K562 (cell line): Measurements from ENCODE around the gene CTDNEP1. TPM values are rescaled to one million over a fixed set of nuclear protein-coding genes. Genes with fewer than 3 reads are reported as not detected.
A peak's percentile ranks its signal among the peaks of the same experiment; 100 is the strongest.

Experiments used
- BCLAF1 ChIP-seq, 2 experiments: fragments of 450-650 bp in 1 of 2; IDR thresholded peaks; 2 replicates each; pipeline ENCODE4 v1.6.1; 2011 to 2017; ENCODE audit warnings: low read depth in 2 of 2, antibody characterized with exemption in 1 of 2, borderline replicate concordance in 1 of 2, low read length in 1 of 2, mild to moderate bottlenecking in 1 of 2, mixed read lengths in 1 of 2; ENCODE audit not compliant: control insufficient read depth in 1 of 2
- DDX20 ChIP-seq: fragments of 450-650 bp; IDR thresholded peaks from 2 replicates; pipeline ENCODE4 v1.6.1; 2016; ENCODE audit warnings: missing genetic modification characterization, low read depth, mild to moderate bottlenecking, missing compliant biosample characterization, moderate library complexity
- DLX4 ChIP-seq: fragments of 250-450 bp; sonication (Bioruptor Pico); IDR thresholded peaks from 2 replicates; pipeline ENCODE4 v1.6.1; 2021; ENCODE audit warnings: mild to moderate bottlenecking
- HINFP ChIP-seq: fragments of 450-650 bp; conservative IDR thresholded peaks from 2 replicates; pipeline ENCODE4 v1.6.1; 2016; ENCODE audit warnings: missing genetic modification characterization, low read depth, mild to moderate bottlenecking, control low read depth, missing compliant biosample characterization
- LEF1 ChIP-seq: fragments of 450-650 bp; IDR thresholded peaks from 2 replicates; pipeline ENCODE4 v1.6.1; 2016; ENCODE audit warnings: mild to moderate bottlenecking
- MCM7 ChIP-seq, 2 experiments: fragments of 450-650 bp; IDR thresholded peaks; 2 replicates each; pipeline ENCODE4 v1.6.1; 2016 to 2018
- NONO ChIP-seq, 2 experiments: fragments of 200-400 bp in 1 of 2; fragments of 450-650 bp in 1 of 2; formaldehyde crosslinking in 1 of 2; IDR thresholded peaks; 2 replicates each; pipeline ENCODE4 v1.6.1; 2017; ENCODE audit warnings: low read depth in 2 of 2, mild to moderate bottlenecking in 2 of 2, moderate library complexity in 2 of 2, low read length in 1 of 2
- NR1H2 ChIP-seq: sonication (generic); formaldehyde crosslinking; IDR thresholded peaks from 2 replicates; pipeline ENCODE4 v1.4.0; 2020; ENCODE audit warnings: mild to moderate bottlenecking, missing genetic modification reagents
- PKNOX1 ChIP-seq: fragments of 450-650 bp; IDR thresholded peaks from 2 replicates; pipeline ENCODE4 v1.6.1; 2016
- POLR2B ChIP-seq: fragments of 450-650 bp; IDR thresholded peaks from 2 replicates; pipeline ENCODE4 v1.6.1; 2018; ENCODE audit warnings: low read depth; ENCODE audit not compliant: partially characterized antibody
- POLR2G ChIP-seq: fragments of 200-400 bp; formaldehyde crosslinking; IDR thresholded peaks from 2 replicates; pipeline ENCODE4 v1.6.1; 2017; ENCODE audit warnings: low read depth, mild to moderate bottlenecking, antibody characterized with exemption, low read length, moderate library complexity
- RBM17 ChIP-seq: fragments of 200-400 bp; formaldehyde crosslinking; IDR thresholded peaks from 2 replicates; pipeline ENCODE4 v1.6.1; 2017; ENCODE audit warnings: low read depth, mild to moderate bottlenecking, low read length, borderline replicate concordance
- RFX7 ChIP-seq: fragments of 250-450 bp; sonication (Bioruptor Pico); IDR thresholded peaks from 2 replicates; pipeline ENCODE4 v1.5.1; 2021; ENCODE audit warnings: mild to moderate bottlenecking
- SMAD3 ChIP-seq: fragments of 450-650 bp; formaldehyde crosslinking; conservative IDR thresholded peaks from 2 replicates; pipeline ENCODE4 v1.4.0; 2020; ENCODE audit warnings: mild to moderate bottlenecking
- TARDBP ChIP-seq: fragments of 450-650 bp; IDR thresholded peaks from 2 replicates; pipeline ENCODE4 v1.6.1; 2016
- YY1 ChIP-seq, 3 experiments: IDR thresholded peaks; 2 replicates each; pipeline ENCODE4 v1.6.1; 2011; ENCODE audit warnings: low read length in 2 of 3, mild to moderate bottlenecking in 2 of 3, moderate library complexity in 2 of 3, borderline replicate concordance in 1 of 3, control low read depth in 1 of 3, low read depth in 1 of 3; ENCODE audit not compliant: insufficient read depth in 3 of 3, insufficient replicate concordance in 2 of 3, control insufficient read depth in 1 of 3, insufficient read length in 1 of 3; ENCODE audit errors: extremely low read depth in 1 of 3
- ZC3H4 ChIP-seq: sonication (generic); formaldehyde crosslinking; IDR thresholded peaks from 2 replicates; pipeline ENCODE4 v1.9.0; 2021; ENCODE audit warnings: missing genetic modification reagents, borderline replicate concordance
- ZNF146 ChIP-seq: IDR thresholded peaks from one replicate; pipeline ENCODE4 v1.6.1; 2018; ENCODE audit warnings: missing compliant biosample characterization; ENCODE audit not compliant: unreplicated experiment
- ZNF184 ChIP-seq: sonication (generic); formaldehyde crosslinking; IDR thresholded peaks from 2 replicates; pipeline ENCODE4 v1.5.0; 2020; ENCODE audit warnings: missing genetic modification reagents
- ZNF217 ChIP-seq: sonication (generic); formaldehyde crosslinking; IDR thresholded peaks from 2 replicates; pipeline ENCODE4 v1.8.0; 2022; ENCODE audit warnings: mild to moderate bottlenecking, missing genetic modification reagents
- ZNF785 ChIP-seq: fragments of 250-450 bp; sonication (Bioruptor Pico); IDR thresholded peaks from 2 replicates; pipeline ENCODE4 v1.4.0; 2020; ENCODE audit warnings: mild to moderate bottlenecking
- polyA plus RNA-seq, 8 experiments: library from polyadenylated mRNA; depleted of rRNA in 4 of 8; stranded (reverse) in 5 of 8; unstranded in 3 of 8; fragments of >200 nt; fragmentation: Nextera tagmentation in 2 of 8; fragmentation: Illumina TruSeq in 1 of 8; extraction: Ambion mirVana in 2 of 8; extraction: Trizol in 1 of 8; gene quantifications; 2 replicates each; pipeline versions ENCODE4 v1.2.1 to v1.2.3, GENCODE V29; 2011 to 2014; ENCODE audit warnings: inconsistent platforms in 1 of 8, missing spikeins in 1 of 8
- total RNA-seq, 7 experiments: library from RNA; depleted of rRNA in 6 of 7; stranded (reverse); fragments of >200 nt in 6 of 7; fragmentation: Illumina TruSeq in 2 of 7; extraction: Trizol in 2 of 7; gene quantifications; 2 replicates each; pipeline versions ENCODE4 v1.2.1 to v1.2.3, GENCODE V29; 2011 to 2021; ENCODE audit warnings: low replicate concordance in 1 of 7

CTDNEP1 gene
- total and polyA plus RNA-seq, 9 of the 15 experiments (the other 6 are each of a cell fraction or from before 2014, with no cell fraction given): 10.7 to 150 (median 28.5) TPM

GRCh38 chr17:7234083-7234951 is 17.2 kb downstream of the CTDNEP1 start, which contains the start of gene DVL2 (continued):
- TF ChIP-seq HINFP: no peak
- TF ChIP-seq DDX20 (tag): no peak
- 0 out of 2 replicates have a peak, but pooled peaks have one; percentile 17 for TF ChIP-seq NR1H2
- no peak for TF ChIP-seq ZNF217 (CRISPR knock-in tag)
- TF ChIP-seq POLR2B: peak; percentile 91
- peak; percentile 37; the same call in 1 of the 2 replicates for TF ChIP-seq ZC3H4 (CRISPR knock-in tag)
- TF ChIP-seq SMAD3 (CRISPR knock-in tag): 0 out of 2 replicates have a peak, but pooled peaks have one; percentile 16
- no peak for TF ChIP-seq BCLAF1 (IDR thresholded peaks at IDR 0.05; ENCODE audit: borderline replicate concordance in 1 of 2, control insufficient read depth in 1 of 2, low read depth in 2 of 2, low read length in 1 of 2)
- TF ChIP-seq DLX4 (CRISPR knock-in tag): no peak
- no peak for TF ChIP-seq RFX7 (CRISPR knock-in tag)
- TF ChIP-seq ZNF184 (CRISPR knock-in tag): no peak
- TF ChIP-seq YY1 (IDR thresholded peaks at IDR 0.05; ENCODE audit: borderline replicate concordance in 1 of 3, control insufficient read depth in 1 of 3, extremely low read depth in 1 of 3, insufficient read depth in 3 of 3, insufficient read length in 1 of 3, insufficient replicate concordance in 2 of 3, low read depth in 1 of 3, low read length in 2 of 3): peak in 1 of 3 experiments; percentile 66
- TF ChIP-seq ZNF146 (CRISPR knock-in tag): no peak
- no peak for TF ChIP-seq RBM17
- TF ChIP-seq LEF1: peak; percentile 77
- TF ChIP-seq MCM7 (IDR thresholded peaks at IDR 0.05): no peak
- TF ChIP-seq TARDBP: no peak
- peak; percentile 93 for TF ChIP-seq POLR2G
- TF ChIP-seq ZNF785 (CRISPR knock-in tag): no peak
- TF ChIP-seq NONO (IDR thresholded peaks at IDR 0.05; ENCODE audit: low read depth in 2 of 2, low read length in 1 of 2): no peak
- TF ChIP-seq PKNOX1: no peak
